Neural progenitor cell (in vitro differentiated cells): ENCODE measurements around the gene RAB36.

Experiments used
- EZH2 ChIP-seq: fragments of 200-600 bp; sonication (generic); IDR thresholded peaks from 2 replicates; pipeline ENCODE4 v1.6.1; 2017; ENCODE audit warnings: antibody characterized with exemption, mild to moderate bottlenecking, moderate library complexity
- EZH2phosphoT487 ChIP-seq: fragments of 200-600 bp; sonication (generic); IDR thresholded peaks from 2 replicates; pipeline ENCODE4 v1.6.1; 2017; ENCODE audit warnings: antibody characterized with exemption
- TF ChIP-seq, protein P1 (sequence below): fragments of 200-600 bp; sonication (generic); IDR thresholded peaks from 2 replicates; pipeline ENCODE4 v1.5.1; 2017; ENCODE audit warnings: antibody characterized with exemption, mild to moderate bottlenecking

DNA sequence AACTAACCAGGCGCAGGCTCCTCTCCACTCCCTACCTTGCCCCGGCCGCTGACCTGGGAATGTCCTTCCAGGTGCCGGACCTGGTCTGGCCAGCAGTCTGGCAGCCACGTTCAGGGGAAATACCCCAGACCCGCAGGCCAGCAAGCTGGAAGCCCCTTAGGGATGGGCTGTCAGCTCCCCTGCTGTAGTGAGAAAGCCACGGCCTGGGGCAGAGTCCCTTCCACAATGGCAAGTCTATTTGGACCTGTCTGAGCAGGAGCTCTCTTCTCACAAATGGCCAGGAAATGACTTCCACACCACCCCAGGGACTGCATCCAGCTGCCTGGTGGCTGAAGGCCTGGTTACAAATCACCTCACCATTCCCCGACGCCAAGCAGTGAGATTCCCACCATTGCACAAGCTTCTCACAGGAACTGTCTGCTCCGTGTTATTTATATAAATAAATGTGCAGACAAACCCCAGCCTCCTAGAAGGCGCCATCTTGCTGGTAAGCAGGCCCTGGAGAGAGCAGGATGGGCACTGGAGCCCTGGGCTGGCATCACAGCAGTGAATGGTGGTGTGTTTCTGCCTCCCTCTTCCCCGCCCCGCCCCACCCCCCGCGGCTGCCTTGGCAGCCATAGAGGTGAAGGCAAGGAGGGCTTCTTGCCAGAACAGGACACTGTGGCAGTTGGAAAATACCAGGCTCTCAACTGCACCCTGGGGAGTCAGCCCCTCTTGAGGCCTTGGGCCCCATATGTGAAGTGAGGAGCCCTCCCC lies 27.2 kb upstream of the RAB36 start:
- TF ChIP-seq, protein P1, sequence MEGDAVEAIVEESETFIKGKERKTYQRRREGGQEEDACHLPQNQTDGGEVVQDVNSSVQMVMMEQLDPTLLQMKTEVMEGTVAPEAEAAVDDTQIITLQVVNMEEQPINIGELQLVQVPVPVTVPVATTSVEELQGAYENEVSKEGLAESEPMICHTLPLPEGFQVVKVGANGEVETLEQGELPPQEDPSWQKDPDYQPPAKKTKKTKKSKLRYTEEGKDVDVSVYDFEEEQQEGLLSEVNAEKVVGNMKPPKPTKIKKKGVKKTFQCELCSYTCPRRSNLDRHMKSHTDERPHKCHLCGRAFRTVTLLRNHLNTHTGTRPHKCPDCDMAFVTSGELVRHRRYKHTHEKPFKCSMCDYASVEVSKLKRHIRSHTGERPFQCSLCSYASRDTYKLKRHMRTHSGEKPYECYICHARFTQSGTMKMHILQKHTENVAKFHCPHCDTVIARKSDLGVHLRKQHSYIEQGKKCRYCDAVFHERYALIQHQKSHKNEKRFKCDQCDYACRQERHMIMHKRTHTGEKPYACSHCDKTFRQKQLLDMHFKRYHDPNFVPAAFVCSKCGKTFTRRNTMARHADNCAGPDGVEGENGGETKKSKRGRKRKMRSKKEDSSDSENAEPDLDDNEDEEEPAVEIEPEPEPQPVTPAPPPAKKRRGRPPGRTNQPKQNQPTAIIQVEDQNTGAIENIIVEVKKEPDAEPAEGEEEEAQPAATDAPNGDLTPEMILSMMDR = no peak
- no peak for TF ChIP-seq EZH2
- no peak for TF ChIP-seq EZH2phosphoT487
